GM21576 (cell line): Measurements from ENCODE around the gene TMCO4.

Experiments
- ATAC-seq: cut with Tn5 transposase; IDR thresholded peaks from one replicate; pipeline ENCODE4 v1.9.1; 2021; ENCODE audit warnings: mild to moderate bottlenecking, moderate library complexity; ENCODE audit not compliant: unreplicated experiment

TMCO4 gene

GRCh38 chr1:19723874-19724273 lies 75.8 kb downstream of the TMCO4 start:
- no peak for ATAC-seq

- ATAC-seq: no peak
Observed at GRCh38 chr1:19720973-19721372, 78.7 kb downstream of the TMCO4 start.

GRCh38 chr1:19720174-19720573 lies 79.5 kb downstream of the TMCO4 start:
- ATAC-seq: no peak

GRCh38 chr1:19717467-19717866 lies 82.2 kb downstream of the TMCO4 start:
- ATAC-seq: no peak

GRCh38 chr1:19715334-19716203 lies 84.1 kb downstream of the TMCO4 start:
- ATAC-seq: no peak

GRCh38 chr1:19712928-19713327 lies 86.8 kb downstream of the TMCO4 start:
- ATAC-seq: no peak

- no peak for ATAC-seq
Observed at GRCh38 chr1:19710825-19711611, 88.7 kb downstream of the TMCO4 start.

- ATAC-seq: no peak
Observed at GRCh38 chr1:19709260-19709793, 90.4 kb downstream of the TMCO4 start.

- no peak for ATAC-seq
Observed at GRCh38 chr1:19708567-19709110, 91.1 kb downstream of the TMCO4 start.

GRCh38 chr1:19706136-19706535 lies 93.6 kb downstream of the TMCO4 start:
- ATAC-seq: no peak

GRCh38 chr1:19705464-19705863 lies 94.3 kb downstream of the TMCO4 start:
- no peak for ATAC-seq

GRCh38 chr1:19704247-19705113 lies 95.2 kb downstream of the TMCO4 start:
- ATAC-seq: no peak

- no peak for ATAC-seq
Observed at GRCh38 chr1:19703280-19703679, 96.4 kb downstream of the TMCO4 start.

GRCh38 chr1:19700079-19700777 lies 99.5 kb downstream of the TMCO4 start:
- ATAC-seq: no peak

- ATAC-seq: no peak
Observed at GRCh38 chr1:19698181-19698580, 101.5 kb downstream of the TMCO4 start.

GRCh38 chr1:19696820-19697219 lies 102.9 kb downstream of the TMCO4 start:
- no peak for ATAC-seq

- ATAC-seq: no peak
Observed at GRCh38 chr1:19695772-19696171, 103.9 kb downstream of the TMCO4 start.

GRCh38 chr1:19694298-19694697 lies 105.4 kb downstream of the TMCO4 start:
- ATAC-seq: no peak

GRCh38 chr1:19690342-19690741 lies 109.4 kb downstream of the TMCO4 start:
- no peak for ATAC-seq

GRCh38 chr1:19689856-19690255 lies 109.9 kb downstream of the TMCO4 start:
- ATAC-seq: no peak
